GM23338 (cell line): ENCODE results near the gene RAB3B.

Experiments used
- CREB1 ChIP-seq: fragments of 250-450 bp; sonication (Bioruptor Pico); IDR thresholded peaks from 2 replicates; pipeline ENCODE4 v1.5.0; 2020; ENCODE audit warnings: low read depth, mild to moderate bottlenecking, moderate library complexity
- EZH2 ChIP-seq: fragments of 200-600 bp; sonication (generic); IDR thresholded peaks from one replicate; pipeline ENCODE4 v1.8.0; 2017; ENCODE audit warnings: antibody characterized with exemption, mild to moderate bottlenecking, low read depth; ENCODE audit not compliant: unreplicated experiment
- NANOG ChIP-seq: IDR thresholded peaks from 2 replicates; pipeline ENCODE4 v1.6.1; 2016; ENCODE audit warnings: antibody characterized with exemption, borderline replicate concordance
- POLR2AphosphoS5 ChIP-seq: IDR thresholded peaks from 2 replicates; pipeline ENCODE4 v1.6.1; 2016; ENCODE audit warnings: antibody characterized with exemption, low read depth
- TF ChIP-seq, protein P1 (sequence below), 2 experiments: fragments of 200-600 bp in 1 of 2; sonication (generic) in 1 of 2; conservative IDR thresholded peaks; 2 replicates each; pipeline versions ENCODE4 v1.5.1 to v1.6.1; 2016 to 2017; ENCODE audit warnings: antibody characterized with exemption in 2 of 2, low read depth in 2 of 2, mild to moderate bottlenecking in 2 of 2, moderate library complexity in 1 of 2

DNA sequence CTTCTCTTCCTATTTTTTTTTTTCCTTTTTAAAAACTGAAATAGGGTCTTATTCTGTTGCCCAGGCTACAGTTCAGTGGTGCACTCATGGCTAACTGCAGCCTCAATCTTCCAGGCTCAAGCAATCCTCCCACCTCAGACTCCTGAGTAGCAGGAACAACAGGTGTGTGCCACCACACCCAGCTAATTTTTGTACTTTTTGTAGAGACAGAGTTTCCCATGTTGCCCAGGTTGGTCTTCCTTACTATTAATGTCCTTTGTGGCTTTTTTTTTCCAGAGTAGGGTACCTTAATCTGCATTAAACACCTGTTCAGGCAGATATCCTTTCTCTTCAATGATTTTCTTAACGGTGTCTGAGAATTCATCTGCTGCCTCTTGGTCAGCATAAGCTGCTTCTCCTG, 47.4 kb upstream of the RAB3B start:
- TF ChIP-seq, protein P1, sequence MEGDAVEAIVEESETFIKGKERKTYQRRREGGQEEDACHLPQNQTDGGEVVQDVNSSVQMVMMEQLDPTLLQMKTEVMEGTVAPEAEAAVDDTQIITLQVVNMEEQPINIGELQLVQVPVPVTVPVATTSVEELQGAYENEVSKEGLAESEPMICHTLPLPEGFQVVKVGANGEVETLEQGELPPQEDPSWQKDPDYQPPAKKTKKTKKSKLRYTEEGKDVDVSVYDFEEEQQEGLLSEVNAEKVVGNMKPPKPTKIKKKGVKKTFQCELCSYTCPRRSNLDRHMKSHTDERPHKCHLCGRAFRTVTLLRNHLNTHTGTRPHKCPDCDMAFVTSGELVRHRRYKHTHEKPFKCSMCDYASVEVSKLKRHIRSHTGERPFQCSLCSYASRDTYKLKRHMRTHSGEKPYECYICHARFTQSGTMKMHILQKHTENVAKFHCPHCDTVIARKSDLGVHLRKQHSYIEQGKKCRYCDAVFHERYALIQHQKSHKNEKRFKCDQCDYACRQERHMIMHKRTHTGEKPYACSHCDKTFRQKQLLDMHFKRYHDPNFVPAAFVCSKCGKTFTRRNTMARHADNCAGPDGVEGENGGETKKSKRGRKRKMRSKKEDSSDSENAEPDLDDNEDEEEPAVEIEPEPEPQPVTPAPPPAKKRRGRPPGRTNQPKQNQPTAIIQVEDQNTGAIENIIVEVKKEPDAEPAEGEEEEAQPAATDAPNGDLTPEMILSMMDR (conservative IDR thresholded peaks at IDR 0.05; ENCODE audit: low read depth in 2 of 2) = no peak
- no peak for TF ChIP-seq POLR2AphosphoS5
- TF ChIP-seq EZH2 = no peak
- TF ChIP-seq NANOG = no peak
- no peak for TF ChIP-seq CREB1
